Eye (tissue), 1 donor: Measurements from ENCODE around the gene GRIK4.
"Not testable (repeated sequence)": the region's sequence is repeated elsewhere in the genome, so short reads cannot be mapped to it uniquely, and the experiment has no call there.

Experiments
- DNase-seq: peaks from one replicate; pipeline ENCODE4 v3.0.0-alpha.2; 2015

Gene GRIK4

DNA sequence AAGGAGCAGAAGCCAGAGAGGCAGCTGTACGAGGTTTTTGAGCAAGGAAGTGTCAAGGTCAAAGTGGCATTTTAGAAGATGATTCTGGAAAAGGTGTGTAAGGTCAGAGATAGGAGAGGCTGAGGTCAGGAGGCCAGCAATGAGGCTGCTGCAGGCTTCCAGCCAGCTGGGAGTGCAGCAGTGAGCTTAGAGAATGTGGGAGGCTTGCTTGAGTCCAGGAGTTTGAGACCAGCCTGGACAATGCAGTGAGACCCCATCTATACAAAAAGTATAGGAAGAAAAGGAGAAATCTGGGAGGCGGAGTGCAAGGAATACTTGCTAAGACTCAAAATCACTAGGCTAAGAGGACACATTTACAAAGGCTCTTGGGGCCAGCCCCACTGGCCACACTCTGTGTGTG is 96.5 kb downstream of the GRIK4 start:
- DNase-seq, result no peak

DNA sequence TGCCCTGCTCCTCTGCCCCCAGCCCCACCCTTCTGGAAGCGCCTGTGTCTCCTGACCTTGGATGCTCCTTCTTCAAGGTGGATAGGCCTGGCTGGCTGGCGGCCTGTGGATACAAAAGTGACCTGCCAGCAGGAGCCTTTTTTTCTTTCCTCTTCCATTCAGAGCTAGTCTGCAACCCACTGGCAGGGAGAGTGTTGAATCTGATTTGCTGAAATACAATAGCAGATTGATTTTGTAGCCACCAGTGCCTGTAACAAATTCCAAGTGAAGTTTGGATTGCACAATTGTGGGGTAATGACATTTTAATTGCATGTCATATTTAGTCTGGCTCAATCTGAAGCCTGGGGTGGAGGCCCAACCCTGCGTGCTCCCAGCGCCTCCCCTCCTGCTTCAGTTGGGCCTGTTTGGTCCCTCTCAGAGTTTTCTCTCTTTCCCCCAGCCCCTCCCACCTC is 97.2 kb downstream of the GRIK4 start:
- DNase-seq, result peak; percentile 80

DNA sequence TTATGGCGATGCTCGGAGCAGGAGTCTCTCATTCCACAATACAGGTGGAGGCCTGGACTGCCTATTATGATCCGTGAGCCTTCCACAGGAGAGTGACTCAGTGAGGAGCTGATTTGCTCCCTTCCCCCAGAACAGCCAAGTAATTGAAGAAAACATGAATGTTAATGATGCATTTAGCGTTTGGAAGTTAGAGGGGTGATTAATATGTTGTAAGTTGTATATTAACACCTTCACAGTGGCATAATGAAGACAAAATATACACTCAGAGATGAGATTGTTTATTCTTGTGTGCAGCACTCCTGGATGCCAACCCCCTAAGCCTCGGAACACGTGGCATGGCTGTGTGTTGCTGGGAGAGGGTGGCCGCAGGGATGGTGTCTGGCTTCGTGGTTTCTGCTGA is 98.6 kb downstream of the GRIK4 start:
- DNase-seq, result no peak

DNA sequence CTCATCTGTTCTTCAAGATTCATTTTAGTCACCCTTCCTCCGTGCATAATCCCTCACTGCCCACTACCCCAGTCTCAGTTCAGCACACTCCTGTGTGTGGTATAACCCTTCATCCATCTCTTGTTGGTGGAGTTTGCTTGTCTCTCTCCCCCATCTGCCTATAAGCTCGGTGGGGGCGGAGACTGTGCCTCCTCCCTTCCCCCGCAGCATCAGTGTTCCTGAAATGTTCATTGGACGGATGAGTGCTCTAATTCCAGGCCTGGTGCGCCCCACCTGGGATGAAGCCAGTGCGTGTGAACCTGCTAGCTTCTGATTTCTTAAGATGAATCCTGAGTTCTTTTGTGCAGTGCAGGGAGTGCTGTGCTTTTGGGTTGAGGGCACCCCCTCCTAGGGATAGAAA is 100.0 kb downstream of the GRIK4 start:
- DNase-seq, result no peak

DNA sequence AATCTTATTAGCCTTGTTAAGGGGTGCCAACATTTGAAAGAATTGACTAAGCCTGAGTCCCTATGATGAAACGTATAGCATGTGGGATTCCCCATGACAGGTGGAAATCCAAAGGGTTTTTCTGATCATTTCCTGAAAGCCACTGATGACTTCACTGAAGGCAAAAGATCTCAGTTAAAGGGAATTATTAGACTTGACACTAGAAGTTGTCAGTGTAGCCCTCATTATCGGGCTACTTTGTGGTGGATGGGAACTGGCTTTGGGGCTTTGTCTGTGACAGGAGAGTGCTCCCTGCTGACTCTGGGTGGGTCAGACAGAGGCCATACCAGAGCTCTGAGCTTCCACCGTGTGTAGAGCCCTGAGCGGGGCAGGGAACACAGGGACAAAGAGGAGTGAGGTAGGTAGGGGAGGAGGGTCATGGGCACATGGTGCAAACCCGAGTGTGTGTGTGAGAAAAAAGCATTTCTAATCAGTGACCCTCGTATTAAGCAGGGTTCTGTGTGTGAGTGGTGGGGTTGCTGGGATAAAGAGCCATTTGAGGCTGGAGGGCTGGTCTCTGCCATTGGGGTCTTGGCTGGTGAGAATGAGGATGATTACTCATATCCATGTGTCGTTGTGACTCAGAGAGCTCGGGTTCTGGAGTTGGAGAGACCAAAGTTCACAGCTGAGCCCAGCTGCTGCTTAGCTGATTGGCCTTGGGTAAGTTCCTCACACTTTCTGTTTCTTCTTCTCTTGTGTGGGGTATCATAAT is 101.1 kb downstream of the GRIK4 start:
- peak; percentile 51 for DNase-seq

DNA sequence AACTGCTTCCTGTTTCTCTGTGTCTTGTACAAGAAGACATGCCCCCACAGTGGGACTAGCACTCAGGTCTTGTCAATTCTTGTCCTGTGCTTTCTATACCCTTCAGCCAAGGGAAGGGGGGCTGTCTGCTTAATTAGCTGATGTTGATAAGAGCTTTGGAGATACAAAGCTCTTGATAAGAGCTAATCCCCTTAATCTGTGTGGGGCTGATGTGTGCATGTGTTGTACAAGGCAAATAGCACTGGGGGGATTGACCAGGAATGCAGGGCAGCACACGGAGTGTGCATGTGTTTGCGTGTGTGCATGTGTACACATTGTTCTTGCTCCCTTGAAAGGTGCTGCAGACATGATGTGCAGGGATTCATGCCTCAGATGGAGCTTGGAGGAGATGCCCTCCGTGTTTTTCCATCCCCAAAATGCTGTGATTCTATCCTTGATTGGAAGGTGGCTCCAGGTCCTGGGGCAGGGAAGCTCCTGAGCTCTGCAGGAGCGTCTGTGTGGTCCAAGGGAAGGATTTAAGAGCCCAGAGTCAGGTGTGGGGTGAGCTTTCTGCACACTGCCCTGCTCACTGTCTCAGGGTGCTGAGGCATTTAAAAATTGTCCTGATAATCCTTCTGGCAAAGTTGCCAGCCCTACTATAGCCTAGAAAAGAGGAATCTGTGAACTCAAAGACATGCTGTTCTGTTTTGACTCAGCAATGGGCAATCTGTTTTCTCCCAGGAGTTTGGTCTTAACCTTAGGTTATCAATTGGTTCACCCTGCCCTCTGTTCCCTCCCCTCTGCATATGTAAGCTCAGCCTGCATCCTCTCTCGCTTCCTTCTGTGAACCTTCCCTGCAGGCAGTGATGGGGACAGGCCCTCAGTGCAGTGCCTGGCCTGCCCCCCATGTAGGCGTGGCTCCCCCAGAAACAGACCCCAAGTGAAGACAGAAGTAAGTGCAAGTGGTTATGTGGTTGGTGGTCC is 102.0 kb downstream of the GRIK4 start:
- DNase-seq, result no peak

DNA sequence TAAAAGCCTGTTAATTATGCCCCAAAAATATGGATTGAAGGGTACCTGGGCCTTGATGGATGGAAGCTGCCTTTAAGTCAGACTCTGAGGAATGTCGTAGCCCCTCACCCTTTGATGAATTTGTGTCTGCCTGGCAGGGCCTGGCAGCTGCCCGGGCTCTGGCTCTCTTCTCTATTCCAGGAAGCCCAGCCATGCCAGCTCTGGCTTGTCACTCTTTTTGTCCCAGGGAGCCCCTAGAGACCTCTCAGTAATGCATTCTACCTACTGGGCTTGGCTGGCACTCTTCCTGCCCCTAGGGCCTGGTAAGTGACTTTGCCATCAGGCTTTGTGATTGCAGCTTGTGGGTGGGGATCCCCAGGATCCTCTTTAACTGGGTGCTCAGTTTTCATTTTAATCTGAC is 103.8 kb downstream of the GRIK4 start:
- no peak for DNase-seq

DNA sequence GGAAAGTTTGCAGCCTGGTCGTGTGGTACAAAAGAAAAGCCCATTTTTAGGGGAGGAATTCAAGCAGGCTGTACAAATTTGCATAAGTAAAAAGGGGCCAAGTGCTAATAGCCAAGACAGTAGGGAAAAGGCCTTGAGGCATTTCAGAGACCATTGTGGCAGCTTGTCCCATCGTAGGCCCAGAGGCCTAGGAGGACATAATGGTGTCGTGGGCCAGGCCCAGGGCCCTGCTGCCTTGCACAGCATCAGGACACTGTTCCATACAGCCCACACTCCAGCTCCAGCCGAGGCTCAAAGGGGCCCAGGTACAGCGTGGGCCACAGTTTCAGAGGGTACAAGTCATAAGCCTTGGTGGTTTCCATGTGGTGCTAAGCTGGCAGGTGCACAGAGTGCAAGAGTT is 106.9 kb downstream of the GRIK4 start:
- DNase-seq, result no peak

DNA sequence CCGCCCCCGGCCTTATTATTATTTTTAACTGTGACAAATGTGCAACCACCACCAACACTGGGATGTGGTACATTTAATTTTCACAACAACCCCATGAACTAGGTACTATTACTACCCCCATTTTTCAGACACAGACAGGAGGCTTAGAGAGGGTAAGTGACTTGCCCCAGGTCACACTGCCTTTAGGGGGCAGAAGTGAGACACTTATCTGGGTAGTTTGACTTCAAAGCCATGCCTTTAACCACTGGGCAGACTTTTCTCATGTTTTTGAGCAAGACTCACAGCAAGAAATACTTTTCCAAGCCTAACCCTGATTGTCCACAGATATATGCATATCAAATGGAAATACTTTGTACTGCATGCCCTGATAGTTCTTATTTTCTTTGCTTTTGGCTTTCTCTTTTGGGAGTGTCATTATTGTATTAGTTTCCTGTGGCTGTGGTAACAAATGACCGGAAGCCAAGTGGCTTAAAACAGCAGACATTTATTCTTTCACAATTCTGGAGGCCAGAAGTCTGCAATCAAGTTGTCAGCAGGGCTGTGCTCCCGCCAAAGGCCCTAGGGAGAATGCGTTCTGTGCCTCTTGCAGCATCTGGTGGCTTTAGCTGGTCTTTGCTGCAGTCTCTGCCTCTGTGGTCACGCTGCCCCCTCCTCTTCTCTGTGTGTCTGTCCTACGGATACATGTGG is 110.8 kb downstream of the GRIK4 start:
- DNase-seq, result no peak

DNA sequence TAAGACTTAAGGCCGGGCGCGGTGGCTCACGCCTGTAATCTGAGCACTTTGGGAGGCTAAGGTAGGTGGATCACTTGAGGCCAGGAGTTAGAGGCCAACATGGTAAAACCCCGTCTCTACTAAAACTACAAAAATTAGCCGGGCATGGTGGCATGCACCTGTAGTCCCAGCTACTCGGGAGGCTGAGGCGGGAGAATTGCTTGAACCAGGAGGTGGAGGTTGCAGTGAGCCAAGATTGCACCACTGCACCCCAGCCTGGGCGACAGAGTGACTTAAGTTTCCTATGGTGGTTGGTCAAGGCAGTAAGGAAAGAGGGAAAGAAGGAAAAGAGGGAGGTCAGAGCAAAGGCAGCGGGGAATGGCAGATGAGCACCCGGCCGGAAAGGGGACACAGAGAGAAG is 113.4 kb downstream of the GRIK4 start:
- DNase-seq, result not testable (repeated sequence)

DNA sequence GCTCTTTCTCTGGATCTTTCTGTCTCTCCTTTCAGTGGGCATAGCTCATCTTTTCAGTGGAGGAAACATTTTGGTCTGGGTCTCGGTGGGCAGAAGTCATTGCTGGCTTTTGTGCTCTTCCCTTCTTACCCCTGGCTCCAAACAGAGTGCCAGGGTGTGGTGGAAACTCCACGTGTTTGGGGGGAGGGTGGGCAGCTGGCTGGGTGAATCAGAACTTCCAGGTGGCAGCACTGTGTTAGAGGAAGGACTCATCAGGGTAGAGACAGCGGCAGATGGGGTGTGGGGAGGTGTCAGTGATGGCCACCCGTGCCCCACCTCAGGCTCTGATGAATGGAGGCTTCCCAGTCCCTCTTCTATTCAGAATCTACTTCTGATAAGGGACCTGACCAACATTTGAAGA is 114.0 kb downstream of the GRIK4 start:
- DNase-seq, result no peak

DNA sequence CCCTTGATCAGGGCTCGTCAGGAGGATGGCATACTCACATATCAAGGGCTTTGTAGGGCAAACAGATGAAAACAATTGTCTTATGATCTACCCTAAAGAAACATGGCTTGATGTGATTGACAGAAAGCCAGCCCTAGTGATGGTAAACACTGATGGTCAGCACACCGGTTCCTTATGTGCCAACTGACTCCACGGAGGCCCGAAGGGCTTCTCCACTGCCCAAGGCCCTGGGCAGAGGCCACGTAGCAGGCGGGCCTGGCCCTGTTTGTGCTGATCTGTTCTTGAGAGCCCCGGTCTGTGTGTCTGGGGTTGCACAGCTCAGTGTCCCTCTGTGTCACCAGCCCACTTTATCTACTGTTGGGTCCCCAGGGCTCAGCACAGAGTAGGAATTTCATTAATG is 115.2 kb downstream of the GRIK4 start:
- DNase-seq, result no peak

DNA sequence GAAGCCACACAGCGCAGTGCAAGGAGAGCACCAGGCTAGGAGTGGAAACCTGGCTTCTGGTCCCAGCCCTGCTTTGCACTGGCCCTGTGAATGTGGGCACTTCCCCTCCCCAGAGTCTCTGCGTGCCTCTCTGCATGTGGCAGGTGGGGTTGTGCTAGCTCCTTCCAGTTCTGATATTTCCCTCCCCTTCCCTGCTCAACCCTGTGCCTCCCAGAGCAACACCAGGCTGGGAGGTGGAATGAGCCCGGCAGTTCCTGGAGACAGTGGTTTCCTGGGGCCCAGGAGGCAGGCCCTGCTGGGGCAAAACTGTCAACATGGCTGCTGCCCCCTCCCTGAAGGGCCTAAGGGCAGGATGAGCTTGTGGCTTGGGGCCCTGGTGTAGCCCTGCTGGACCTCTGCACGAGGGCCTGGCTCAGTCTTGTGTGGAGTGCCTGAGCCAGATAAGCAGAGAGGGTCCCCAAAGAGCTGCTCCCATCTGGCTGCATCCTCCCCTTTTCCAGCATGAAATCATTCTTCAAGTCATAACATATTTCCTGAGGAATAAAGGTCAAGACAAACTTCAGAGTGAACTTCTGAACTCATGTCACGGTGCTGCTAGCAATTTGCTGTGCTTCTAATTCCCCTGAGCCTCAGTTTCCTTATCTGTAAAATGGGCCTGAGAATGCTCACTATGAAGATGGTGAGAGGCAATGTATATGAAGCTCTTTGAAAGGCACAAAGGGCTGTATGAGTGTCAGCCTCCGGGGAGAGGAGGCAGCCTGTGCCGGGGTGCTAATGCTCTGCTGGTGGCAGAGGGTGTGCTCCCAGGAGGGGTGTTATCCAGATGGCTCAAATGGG is 116.0 kb downstream of the GRIK4 start:
- DNase-seq, result no peak

DNA sequence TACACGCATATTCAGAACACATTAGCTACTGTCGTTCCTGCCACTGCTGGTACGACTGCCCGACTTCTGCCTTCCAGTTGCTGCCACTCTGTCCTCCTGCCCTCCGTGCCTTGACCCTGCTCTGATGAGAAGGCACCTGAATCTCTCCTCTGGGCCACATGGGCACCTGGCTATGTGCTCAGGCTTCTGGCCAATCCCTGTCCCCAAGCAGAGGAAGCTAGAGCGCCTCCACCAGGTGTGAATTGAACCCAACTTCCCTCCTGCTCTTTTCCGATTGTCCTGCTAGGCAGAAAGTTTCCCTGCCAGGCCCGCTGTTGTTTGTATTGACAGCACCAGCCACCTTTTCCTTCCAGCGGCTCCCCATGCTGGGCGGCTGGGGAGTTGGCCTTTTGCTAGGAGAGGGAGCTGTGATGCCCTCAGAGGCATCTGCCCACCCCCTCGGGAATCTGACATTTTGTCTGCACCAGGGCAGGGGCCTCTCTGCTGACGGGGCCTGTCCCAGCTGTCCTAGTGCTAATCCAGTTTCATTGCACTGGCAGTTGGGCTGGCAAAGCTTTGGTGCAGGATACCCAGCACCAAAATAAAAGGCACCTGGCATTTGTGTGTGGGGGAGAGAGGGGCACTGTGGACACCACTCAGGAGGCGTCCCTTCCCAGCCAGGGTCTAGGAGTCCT is 118.0 kb downstream of the GRIK4 start:
- DNase-seq, result no peak

DNA sequence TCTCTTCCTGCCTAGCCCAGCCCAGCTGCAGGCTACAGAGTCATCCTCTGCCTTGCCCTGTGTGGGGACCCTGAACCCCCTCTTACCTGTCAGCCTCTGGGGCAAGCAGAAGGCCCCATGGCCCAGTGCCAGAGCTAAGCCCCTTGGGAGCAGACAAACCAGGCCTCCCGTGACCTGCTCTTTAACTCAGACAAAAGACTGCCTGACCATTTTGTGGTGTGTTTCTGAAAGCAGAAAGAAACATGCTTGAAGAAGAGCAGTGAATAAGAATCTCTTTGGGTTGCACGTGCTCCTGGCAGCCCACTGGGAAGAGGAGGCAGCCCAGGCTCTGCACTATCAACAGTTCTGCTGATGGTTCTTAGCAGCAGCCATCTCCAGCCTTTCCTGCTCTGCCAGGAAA is 118.6 kb downstream of the GRIK4 start:
- no peak for DNase-seq

DNA sequence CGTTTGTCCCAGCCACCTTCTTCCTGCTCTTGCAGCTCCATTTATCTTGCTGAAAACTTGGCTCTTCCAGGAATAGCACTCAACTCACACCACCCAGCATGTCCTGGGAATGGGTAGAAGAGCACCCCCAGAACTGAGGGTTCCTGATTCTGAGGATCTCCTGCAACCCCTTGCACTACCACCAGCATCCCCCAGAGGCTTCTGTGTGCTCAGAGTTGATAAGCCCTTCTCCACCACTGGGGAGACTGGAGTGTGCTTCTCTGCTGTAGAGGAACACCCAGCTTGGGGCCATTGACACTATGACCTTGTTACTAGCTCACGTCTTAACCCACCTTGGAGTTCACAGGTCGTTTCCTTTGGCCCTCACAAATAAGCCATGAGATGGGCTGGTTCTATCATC is 121.0 kb downstream of the GRIK4 start:
- DNase-seq, result no peak

DNA sequence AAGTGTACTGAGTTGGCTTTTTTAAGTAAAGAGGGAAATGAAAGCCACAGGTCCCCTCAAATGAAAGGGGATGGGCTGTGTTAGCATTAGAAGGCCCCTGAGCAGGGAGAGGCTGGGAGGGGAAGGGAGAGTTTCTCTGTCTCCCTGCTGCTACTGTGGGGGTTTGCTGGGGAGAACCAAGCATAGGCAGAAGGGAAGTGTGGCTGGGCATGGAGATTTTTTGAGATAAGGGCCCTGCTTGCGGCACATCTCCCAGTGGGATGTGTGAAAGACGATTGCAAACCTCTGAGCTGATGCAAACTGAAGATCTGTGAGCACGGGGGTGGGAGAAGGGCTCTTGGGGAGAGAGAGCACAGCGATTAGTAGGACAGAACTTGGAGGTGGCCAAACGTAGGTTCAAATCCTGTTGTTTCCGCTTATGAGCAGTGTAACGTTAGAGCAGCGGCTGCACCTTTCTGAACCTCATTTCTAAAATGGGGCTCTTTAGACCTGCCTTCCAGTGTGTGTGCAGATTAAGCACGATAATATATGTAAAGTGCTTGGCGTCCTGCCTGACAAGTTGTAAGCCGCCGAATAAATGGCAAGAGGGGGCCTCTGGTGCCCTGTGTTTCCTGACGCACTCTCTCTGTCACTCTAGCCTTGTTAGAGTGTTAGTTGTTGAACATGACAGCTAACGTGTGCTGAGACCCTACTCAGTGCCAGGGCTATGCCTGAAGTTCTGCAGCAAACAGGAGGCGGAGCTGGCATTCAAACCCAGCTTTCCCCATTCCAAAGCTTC is 122.3 kb downstream of the GRIK4 start:
- DNase-seq, result no peak

DNA sequence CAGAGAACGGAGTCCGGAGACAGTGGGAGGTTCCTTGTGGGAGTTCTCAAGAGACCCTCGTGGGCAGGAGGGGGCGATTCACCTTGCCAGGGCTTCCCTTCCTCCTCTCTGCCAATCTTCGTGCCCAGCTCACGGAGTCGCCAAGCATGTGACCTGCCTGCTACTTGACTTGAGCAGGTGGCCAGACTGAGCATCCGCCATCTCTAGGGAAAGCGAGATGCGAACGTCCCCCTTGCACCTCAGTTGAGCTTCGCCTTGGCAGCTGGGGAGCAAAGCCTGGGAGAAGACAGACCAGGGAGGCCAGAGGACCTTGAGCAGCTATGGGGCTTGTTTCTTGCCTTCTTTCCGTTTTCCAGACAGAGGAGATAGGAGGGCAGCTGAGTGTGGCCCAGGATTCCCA is 123.2 kb downstream of the GRIK4 start:
- DNase-seq, result no peak

DNA sequence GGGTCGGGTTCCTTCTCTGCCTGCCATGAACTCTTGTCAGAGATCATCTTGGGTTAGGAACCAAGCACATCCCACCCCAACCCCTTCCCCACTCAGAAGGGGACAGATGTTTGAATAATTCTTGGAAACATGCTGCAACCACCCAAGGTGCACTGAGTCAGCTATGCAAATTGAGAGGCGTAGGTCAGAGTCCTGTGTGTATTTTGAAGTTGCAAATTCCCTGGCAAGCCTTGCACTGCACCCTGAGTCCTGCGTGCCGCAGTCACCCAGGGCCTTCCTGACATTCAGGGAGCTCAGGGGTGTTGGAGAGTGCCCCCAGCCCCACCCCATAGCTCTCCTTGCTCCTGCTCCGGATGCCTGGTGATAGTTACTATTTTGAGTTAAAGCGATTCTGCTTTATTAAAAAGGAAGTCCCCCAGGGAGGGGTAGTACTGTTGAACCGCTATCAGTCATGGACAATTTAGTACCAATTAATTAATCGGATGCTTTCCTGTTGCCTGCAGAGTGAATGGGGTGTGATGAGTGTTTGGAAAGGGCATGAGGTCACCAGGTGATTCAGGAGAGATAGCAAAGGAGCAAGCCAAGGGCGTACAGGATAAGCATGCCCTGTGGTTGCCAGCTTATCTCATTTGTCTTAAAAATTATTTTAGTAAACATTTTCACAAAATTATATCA is 123.7 kb downstream of the GRIK4 start:
- no peak for DNase-seq

DNA sequence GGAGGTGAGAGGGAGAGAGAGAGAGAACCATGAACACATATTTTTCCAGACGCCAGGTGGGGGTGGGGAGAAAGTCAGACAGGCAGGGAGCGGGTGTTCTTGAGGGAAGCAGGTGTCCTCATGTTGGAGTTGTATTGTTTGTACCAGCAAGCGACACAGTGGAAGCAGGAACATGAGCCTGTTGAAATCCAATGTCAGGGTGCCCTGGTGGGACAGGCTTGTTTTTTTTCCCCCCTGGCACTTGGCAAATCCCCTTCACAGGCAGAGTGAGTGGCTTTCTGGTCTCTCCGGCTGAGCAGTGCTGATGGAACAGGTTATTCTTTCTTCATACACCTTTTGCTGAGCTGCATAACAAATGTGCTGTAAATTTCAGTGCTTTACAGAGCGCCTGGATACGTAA is 125.6 kb downstream of the GRIK4 start:
- DNase-seq, result no peak
